Kasumi-1 (cell line): ENCODE results near the gene CMIP.
"Not testable (repeated sequence)": the region's sequence is repeated elsewhere in the genome, so short reads cannot be mapped to it uniquely, and the experiment has no call there.

Experiments used
- DNase-seq, 2 experiments: peaks; one replicate each; lab custom pipeline; 2025; lab: John Stamatoyannopoulos, UW

Gene CMIP

GRCh38 chr16:81568749-81569087, 124.1 kb downstream of the CMIP start:
- DNase-seq, result no peak

- no peak for DNase-seq
Measured at GRCh38 chr16:81569361-81570034, 124.9 kb downstream of the CMIP start.

DNA sequence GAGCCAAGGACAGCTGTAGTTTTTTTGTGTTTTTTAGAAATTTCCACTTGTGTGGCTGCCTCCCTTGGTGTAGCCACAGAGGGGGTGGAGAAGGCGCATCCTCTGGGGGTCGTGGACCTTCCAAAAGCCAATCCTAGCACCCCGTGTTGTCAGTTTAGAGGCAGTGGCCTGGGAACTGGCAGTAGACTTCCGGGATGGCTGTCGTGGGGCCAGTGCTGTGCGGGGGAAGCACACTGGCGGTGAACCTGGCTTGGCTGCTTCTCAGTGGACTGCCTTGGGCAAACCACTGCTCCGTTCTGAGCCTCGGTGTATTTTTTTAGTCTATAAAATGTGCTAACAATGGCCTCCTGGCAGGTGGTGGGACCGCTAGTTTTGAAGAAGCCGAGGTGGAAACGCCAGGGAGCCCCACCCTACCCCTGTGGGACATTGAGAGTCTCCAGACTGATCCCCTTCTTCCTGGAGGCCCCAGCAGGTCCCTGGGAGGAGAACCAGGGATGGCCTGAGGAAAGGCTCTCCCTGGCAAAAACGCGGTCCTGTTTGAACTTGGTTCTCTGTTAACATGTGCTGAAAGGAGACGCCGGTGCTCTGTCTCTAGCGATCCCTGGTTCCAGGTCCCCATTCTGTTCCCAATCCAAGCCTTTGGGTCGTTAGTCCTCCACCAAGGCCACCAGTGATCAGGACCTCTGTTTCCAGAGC, 125.7 kb downstream of the CMIP start:
- no peak for DNase-seq

- DNase-seq, result no peak
Measured at GRCh38 chr16:81571175-81571574, 126.6 kb downstream of the CMIP start.

- DNase-seq, result no peak
Measured at GRCh38 chr16:81571592-81572385, 127.2 kb downstream of the CMIP start.

DNA sequence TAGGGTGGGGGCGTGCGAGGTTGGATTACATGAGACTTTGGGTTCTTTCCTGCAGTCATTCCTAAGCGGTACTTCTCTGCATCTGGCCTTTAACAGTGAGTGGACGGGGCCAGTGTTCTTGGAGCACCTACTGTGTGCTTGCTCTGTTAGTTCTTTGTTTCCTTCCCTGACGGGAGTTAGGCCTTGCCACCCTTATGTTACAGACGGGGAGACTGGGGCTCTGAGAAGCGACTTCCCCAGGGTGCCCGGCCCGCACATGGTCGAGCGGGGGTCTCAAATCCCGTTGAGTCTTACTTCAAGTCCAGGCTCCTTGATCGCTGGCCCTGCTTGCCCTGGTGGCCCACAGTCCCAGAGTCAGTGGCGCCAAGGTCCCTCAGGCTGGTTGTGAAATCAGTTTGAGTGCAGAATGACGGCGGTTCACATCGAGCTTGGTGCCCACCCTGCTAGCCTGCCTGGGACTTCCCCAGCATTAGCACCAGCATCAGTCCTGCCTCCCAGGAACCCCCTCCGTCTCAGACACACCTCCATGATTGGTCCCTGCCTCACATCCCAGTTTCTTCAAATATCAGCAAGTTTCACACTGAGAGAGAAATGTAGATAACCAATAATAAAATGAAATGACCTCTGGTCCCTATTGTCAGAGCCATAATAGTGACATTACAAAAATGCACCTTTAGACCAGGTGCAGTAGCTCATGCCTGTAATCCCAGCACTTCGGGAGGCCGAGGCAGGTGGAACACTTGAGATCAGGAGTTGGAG, 128.0 kb downstream of the CMIP start:
- DNase-seq, result no peak

GRCh38 chr16:81573533-81574020, 129.0 kb downstream of the CMIP start:
- no peak for DNase-seq

DNA sequence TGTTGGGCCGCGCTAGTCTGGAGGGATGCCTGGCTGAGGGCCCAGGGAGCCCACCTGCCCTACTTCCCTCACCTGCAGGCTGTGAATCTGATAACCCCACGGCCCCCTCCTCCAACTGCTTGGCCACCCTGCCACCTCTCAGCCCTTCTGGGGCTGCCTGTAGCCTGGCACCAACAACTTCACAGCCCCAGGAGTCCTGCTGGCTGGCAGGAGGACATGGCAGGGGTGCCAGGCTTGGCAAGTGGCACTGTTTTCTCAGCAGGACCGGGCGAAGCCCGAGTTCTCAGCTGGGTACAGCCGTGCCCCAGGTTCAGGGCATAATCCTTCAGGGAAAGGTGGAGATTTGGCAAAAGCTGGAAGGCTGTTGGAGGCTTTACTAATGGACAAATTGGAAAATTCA, 129.6 kb downstream of the CMIP start:
- DNase-seq, result no peak

- no peak for DNase-seq
Measured at GRCh38 chr16:81575307-81575706, 130.7 kb downstream of the CMIP start.

DNA sequence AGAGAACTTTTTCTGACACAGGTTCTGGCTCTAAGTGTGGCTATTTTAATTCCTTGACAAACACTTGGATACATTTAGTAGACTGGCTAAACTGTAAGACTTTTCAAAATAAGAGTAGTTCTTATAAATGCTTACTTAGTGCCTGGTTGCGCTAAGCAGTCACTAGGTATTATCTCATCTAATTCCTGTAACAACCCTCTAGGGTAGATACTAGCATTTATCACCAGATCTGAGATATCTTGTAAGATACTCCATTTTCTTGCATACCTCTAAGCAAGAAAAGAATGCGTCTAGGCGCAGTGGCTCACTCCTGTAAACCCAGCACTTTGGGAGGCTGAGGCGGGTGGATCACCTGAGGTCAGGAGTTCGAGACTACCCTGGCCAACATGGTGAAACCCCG, 131.2 kb downstream of the CMIP start:
- no peak for DNase-seq

- DNase-seq, result no peak
Measured at GRCh38 chr16:81576696-81577095, 132.1 kb downstream of the CMIP start.

DNA sequence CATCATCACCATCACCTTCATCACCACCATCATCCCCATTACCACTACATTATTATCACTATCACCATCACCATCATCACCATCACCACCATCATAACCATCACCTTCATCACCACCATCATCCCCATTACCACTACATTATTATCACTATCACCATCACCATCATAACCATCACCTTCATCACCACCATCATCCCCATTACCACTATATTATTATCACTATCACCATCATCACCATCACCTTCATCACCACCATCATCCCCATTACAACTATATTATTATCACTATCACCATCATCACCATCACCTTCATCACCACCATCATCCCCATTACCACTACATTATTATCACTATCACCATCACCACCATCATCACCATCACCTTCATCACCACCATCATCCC, 132.7 kb downstream of the CMIP start:
- not testable (repeated sequence) for DNase-seq

DNA sequence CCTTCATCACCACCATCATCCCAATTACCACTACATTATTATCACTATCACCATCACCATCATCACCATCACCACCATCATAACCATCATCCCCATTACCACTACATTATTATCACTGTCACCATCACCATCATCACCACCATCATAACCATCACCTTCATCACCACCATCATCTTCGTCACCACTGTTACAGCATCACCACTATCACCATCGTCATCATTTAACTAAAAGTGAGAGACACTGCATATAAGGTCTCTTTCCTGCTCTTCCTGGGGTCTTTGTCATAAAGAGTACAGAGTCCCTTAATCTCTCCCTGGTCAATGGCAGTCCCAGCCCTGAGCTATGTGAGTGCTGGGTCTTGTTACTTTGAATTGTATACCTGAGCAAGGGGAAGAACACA, 133.5 kb downstream of the CMIP start:
- no peak for DNase-seq

DNA sequence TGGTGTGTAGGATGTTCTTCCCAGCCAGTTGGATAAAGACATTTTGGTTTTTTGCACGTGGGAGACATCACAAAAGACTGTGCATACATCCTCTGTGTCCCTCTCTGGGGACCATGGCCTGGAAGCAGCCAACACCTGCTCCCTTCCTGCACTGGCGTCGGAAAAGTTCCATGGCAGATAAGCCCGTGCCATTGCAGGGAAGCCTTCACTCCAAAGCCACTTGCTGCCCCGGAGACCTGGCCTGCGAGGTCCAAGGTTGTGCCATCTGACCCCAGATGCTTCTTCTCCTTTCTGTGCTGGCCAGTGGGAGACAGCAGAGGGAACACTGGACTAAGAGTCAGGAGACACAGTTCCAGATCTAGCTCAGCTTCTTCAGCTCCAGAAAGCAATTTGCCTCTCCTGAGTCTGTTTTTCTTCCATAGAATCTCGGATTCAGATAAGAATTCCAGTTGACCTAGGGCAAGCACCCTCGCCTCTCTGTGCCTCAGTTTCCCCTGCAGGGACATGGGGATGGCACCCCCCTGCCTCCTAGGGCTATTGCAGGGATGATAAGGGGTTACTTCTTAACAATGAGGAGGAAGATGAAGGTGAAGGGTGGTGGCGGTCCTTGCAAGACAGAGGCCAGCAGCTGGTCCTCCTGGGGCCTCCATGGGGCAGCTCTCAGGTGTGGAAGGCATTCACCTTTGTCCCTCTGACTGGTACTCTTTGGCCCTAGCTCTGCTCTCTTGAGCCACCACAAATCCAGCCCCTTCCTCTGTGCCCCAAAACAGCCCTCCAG, 134.2 kb downstream of the CMIP start:
- DNase-seq, result no peak

DNA sequence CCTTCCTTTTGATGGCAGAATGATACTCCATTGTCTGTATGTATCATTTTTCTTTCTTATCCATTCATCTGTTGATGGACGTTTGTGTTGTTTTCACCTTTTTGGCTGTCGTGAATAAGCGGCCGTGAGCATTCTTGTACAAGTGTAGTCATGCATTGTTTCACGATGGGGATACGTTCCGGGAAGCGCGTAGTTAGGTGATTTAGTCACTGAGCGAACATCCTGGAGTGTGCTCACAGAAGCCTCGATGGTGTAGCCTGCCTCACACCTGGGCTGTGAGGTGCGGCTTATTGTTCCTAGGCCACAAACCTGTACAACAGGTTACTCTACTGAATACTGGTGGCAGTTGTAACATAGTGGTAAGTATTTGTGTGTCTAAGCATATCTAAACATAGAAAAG, 136.5 kb downstream of the CMIP start:
- DNase-seq, result no peak

DNA sequence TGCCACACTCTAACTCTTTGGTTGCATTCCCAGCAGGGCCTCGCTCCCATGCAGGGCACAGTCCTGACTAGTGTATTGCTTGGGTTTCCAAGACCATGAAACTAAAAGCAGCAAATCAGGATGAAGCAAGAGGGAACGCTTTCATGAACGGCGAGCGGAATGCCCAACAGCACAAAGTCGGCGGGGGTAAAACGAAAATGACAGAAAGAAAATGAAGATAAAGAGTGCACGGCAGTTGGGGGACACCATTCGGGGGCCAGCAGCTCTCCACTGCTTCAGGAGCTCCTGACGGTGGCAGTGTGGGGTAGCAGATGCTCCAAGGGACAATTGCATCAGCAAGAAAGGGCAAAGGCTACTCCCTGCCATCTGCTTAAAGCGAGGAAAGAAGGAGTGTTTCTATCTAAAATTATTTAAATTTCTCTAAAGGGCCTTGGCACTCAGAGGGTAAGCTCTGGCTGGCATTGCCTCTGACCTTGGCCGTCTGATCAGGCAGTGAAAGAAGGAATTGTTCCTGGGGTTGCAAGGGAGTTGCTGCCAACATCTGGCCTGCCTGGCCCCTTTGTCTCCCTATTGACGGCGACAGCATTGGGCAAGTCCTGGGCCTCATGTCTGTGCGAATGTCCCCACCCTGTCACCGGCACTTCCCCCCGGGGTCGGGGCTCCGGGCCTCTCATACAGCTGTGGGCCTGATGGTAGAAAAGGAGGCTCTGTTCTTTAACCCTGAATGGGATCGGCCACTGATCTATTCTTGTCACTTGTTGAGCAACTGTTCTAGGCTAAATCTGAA, 138.2 kb downstream of the CMIP start:
- DNase-seq, result no peak

DNA sequence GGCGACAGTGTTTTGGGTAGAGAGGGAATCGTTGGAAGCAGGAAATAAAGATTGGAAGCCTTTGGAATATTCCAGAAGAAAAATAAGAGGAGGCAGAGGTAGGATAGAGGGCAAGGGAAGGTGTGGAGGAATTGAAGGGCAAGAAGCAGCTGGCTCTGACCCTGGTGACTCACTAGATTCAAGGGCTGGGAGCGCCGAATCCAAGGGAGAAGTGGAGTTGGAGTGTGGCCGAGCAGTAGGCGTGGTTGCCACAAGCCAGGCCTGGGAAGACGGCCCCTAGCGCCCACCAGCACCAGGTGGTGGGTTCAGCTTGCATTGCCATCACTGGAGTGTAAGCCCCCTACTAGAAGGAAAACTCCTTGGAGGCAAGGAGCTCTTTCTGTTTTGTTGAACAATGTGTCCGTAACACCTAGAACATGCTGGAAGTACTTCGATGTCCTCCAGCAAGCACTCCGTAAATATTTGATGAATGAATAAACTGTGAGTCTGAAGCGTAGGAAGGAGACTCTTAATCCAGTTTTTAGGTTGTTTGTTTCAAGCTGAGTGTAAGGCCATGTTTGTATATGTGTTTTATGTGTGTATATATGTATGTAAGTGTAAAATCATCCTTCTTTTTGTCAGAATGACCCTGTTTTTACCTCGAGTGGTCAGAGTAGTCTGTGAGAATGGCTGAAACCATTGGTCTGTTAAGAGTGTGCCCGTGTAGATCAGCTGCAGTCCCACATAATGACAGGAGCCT, 139.5 kb downstream of the CMIP start:
- no peak for DNase-seq

GRCh38 chr16:81585785-81586184, 141.2 kb downstream of the CMIP start:
- DNase-seq, result peak; percentile 21 to 40

GRCh38 chr16:81586417-81586816, 141.8 kb downstream of the CMIP start:
- no peak for DNase-seq
